ENCODE measurements around the gene BOC. TPM values are rescaled to one million over a fixed set of nuclear protein-coding genes. Genes with fewer than 3 reads are reported as not detected.

BOC gene
- total and polyA plus RNA-seq, 2 of the 13 experiments (the other 11 are each of a cell fraction or from before 2014, with no cell fraction given) = 0.04 TPM; not detected in 1

DNA sequence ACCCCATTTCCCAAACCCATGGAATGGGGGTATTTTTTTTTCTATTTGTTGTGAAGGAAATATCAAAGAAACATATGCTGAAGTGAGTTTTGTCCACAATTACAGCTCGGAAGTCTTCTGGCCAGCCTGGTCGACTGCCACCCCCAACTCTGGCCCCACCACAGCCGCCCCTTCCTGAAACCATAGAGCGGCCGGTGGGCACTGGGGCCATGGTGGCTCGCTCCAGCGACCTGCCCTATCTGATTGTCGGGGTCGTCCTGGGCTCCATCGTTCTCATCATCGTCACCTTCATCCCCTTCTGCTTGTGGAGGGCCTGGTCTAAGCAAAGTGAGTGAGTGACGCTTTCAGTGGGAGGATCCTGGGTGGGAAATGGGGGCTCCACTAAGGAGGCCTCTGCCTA is 71.9 kb downstream of the BOC start:
- Histone ChIP-seq H3K9ac (ENCODE audit: insufficient read depth, low read depth, low read length) (no peak overlapping the region), H3K27ac (ENCODE audit: extremely low read length, insufficient read depth, low read length) (no peak overlapping the region), H3K4me3 (replicated peaks in 1 of 3; ENCODE audit: insufficient read depth in 1 of 3, low read depth in 2 of 3, low read length in 3 of 3) (no peak overlapping the region), H3K79me2 (ENCODE audit: insufficient read depth, low read length) (no peaks in the 10 kb centered on the region), H4K20me1 (ENCODE audit: insufficient read depth, low read length) (no peaks in the 10 kb centered on the region), H3K4me1 (ENCODE audit: insufficient read depth, low read length) (peaks cover 10% of the 10 kb centered on the region; the same call in 1 of the 2 replicates), H3K4me2 (ENCODE audit: low read depth, low read length) (no peak overlapping the region), H3K27me3 (ENCODE audit: control insufficient read depth in 1 of 2, insufficient read depth in 2 of 2, low read length in 2 of 2) (peaks cover 0 to 18% of the 10 kb centered on the region in 2 experiments; a peak in 2 of 5 replicates), H2AFZ (ENCODE audit: low read length) (no peak overlapping the region), H3K9me3 (ENCODE audit: low read length) (no peaks in the 10 kb centered on the region), H3K36me3 (replicated peaks in 1 of 2; ENCODE audit: control insufficient read depth in 1 of 2, insufficient read depth in 2 of 2, low read length in 2 of 2) (no peaks in the 10 kb centered on the region)
- no TSS peak for BruUV-seq (replicated peaks)
- ChIA-PET POLR2A (no interaction called here), CTCF (ENCODE audit: low intra/inter-chr PET ratio, low total read pairs) (no interaction called here)
- DNase-seq (ENCODE audit: low spot score) (no peak), FAIRE-seq (no peak), ATAC-seq (no peak)
- in situ Hi-C loops (cut with HindIII; ENCODE audit: extremely low pct_ligation_motif_present, low pct_unique_long_range_greater_than_20kb) (loop anchor here (5.0 kb wide), 1 partner anchor 146 kb away; no protein-coding TSS in a partner anchor), intact Hi-C loops (cut with micrococcal nuclease; ENCODE audit: unreplicated experiment) (no loop called here)
- WGBS (ENCODE audit: low lambda C conversion rate) = 48% methylated on average over 12 of the region's 12 CpGs
- TF ChIP-seq ZNF382 (CRISPR knock-in tag; IDR thresholded peaks at IDR 0.05; ENCODE audit: borderline replicate concordance) (no peak), ZNF460 (CRISPR knock-in tag; IDR thresholded peaks at IDR 0.05; ENCODE audit: borderline replicate concordance) (no peak), ZNF782 (CRISPR knock-in tag; IDR thresholded peaks at IDR 0.05; ENCODE audit: borderline replicate concordance) (no peak), EED (CRISPR knock-in tag; IDR thresholded peaks at IDR 0.05) (no peak), KAT8 (CRISPR knock-in tag; IDR thresholded peaks at IDR 0.05) (no peak), STAT5B (CRISPR knock-in tag; IDR thresholded peaks at IDR 0.05) (no peak), KMT2A (CRISPR knock-in tag; IDR thresholded peaks at IDR 0.05) (no peak), BRD4 (CRISPR knock-in tag; IDR thresholded peaks at IDR 0.05) (no peak), KDM2A (CRISPR knock-in tag; IDR thresholded peaks at IDR 0.05; ENCODE audit: borderline replicate concordance, low read depth) (no peak), SMC3 (IDR thresholded peaks at IDR 0.05; ENCODE audit: low read length) (no peak), KDM3A (CRISPR knock-in tag; IDR thresholded peaks at IDR 0.05; ENCODE audit: low read depth) (no peak), TGIF2 (CRISPR knock-in tag; IDR thresholded peaks at IDR 0.05) (no peak)
- TF ChIP-seq, protein P1, sequence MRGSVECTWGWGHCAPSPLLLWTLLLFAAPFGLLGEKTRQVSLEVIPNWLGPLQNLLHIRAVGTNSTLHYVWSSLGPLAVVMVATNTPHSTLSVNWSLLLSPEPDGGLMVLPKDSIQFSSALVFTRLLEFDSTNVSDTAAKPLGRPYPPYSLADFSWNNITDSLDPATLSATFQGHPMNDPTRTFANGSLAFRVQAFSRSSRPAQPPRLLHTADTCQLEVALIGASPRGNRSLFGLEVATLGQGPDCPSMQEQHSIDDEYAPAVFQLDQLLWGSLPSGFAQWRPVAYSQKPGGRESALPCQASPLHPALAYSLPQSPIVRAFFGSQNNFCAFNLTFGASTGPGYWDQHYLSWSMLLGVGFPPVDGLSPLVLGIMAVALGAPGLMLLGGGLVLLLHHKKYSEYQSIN (CRISPR knock-in tag; IDR thresholded peaks at IDR 0.05; ENCODE audit: borderline replicate concordance) = no peak
- TF ChIP-seq, protein P2, sequence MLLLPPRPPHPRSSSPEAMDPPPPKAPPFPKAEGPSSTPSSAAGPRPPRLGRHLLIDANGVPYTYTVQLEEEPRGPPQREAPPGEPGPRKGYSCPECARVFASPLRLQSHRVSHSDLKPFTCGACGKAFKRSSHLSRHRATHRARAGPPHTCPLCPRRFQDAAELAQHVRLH (CRISPR knock-in tag; IDR thresholded peaks at IDR 0.05; ENCODE audit: borderline replicate concordance, low read depth) = no peak
- TF ChIP-seq, protein P3, sequence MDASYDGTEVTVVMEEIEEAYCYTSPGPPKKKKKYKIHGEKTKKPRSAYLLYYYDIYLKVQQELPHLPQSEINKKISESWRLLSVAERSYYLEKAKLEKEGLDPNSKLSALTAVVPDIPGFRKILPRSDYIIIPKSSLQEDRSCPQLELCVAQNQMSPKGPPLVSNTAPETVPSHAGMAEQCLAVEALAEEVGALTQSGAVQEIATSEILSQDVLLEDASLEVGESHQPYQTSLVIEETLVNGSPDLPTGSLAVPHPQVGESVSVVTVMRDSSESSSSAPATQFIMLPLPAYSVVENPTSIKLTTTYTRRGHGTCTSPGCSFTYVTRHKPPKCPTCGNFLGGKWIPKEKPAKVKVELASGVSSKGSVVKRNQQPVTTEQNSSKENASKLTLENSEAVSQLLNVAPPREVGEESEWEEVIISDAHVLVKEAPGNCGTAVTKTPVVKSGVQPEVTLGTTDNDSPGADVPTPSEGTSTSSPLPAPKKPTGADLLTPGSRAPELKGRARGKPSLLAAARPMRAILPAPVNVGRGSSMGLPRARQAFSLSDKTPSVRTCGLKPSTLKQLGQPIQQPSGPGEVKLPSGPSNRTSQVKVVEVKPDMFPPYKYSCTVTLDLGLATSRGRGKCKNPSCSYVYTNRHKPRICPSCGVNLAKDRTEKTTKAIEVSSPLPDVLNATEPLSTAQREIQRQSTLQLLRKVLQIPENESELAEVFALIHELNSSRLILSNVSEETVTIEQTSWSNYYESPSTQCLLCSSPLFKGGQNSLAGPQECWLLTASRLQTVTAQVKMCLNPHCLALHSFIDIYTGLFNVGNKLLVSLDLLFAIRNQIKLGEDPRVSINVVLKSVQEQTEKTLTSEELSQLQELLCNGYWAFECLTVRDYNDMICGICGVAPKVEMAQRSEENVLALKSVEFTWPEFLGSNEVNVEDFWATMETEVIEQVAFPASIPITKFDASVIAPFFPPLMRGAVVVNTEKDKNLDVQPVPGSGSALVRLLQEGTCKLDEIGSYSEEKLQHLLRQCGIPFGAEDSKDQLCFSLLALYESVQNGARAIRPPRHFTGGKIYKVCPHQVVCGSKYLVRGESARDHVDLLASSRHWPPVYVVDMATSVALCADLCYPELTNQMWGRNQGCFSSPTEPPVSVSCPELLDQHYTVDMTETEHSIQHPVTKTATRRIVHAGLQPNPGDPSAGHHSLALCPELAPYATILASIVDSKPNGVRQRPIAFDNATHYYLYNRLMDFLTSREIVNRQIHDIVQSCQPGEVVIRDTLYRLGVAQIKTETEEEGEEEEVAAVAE (CRISPR knock-in tag; IDR thresholded peaks at IDR 0.05; ENCODE audit: borderline replicate concordance) = no peak

Measured in HepG2 (cell line).